Activated CD8-positive, alpha-beta memory T cell treated with anti-CD3 and anti-CD28 coated beads for 1 hour (primary cell): Measurements from ENCODE around the gene ATXN7L3.

Source experiments
- DNase-seq, 2 donors: peaks; one replicate each; pipeline ENCODE4 v3.0.0-alpha.2; 2020; ENCODE audit warnings: low read depth in 1 of 2; ENCODE audit errors: extremely low read depth in 1 of 2

Gene ATXN7L3

DNA sequence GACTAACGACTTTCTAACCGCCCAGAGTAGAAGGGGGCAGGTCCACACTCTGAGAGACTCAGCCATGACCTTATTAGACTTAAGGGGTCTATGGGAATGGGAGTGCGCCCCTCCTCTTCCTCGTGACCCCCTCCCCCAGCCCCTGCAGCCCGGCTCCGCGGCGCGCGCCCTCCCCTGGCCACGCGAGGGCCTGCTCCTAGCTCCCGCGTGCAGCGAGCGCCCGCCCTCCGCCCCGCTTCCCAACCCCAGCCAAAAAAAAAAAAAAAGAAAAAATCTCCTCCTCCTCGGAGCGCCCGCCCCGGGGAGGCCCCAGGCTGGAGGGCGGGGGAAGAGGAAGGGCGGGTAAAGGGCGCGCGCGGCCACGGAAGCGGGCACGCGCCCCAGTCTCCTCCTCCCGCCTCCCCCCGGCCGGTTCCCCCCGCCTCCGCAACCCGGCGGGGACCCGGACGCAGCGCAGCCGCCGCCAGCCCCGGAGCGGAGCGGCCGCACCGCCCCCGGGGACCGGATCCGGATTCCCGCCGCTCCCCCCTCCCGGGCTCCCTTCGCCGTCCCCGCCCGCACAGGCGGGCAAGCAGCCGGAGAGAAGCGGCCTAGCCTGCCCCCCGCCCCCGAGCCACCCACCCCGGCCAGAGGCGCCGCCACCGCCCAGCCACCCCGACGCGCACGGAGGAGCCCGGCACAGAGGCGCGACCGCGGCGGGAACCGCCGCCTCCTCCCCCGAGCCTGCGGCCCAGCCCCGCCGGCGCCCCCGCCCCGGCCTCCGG is 18.8 kb upstream of the ATXN7L3 start:
- peak in 1 of 2 donors; percentile 79 for DNase-seq

DNA sequence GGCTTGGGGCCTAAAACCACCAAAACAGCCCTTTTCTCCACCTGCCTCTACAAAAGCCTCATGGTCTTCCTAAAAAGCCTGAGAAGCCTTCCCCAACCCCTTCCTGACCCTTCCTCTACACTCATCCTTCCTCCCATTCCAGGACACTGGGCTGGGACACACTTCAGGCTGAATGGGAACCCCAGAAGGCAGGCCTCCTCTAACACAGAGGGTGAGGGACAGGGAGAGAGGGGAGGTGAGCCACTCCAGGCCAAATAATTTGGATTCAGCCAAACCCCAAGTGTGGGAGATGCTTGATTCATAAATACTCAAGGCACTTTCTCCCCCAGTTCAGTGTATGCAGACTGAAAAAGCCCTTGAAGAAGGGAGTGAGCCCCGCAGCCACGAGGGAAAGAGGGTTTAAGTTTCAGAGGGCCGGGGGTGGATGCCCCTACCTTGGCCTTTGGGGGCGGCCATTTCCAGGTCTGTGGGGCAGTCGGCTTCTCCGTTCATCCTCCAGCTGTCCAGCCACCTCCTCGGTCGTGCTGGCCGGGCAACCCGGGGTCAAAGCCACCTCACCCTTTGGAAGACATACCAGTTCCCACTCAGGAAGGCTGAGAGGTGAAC is 18.2 kb upstream of the ATXN7L3 start:
- no peak for DNase-seq

DNA sequence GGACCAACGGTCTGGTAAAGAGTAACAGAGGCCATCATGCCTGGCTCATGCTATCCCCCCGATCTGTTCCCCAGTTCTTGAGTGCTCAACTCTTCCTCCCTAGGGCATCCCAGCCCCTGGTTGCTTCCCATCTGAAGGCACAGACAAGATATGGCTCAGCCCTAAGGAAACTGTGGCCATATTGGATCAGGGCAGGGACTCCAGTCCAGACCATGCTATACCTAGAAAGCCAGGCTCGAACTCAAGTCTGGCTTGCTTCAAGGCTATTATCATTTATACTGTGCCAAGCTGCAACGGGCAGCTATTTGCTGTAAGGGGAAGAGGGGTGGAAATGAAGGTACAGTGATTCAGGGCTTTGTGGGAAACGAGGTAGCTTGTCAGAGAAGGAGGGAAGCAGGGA is 17.0 kb upstream of the ATXN7L3 start:
- no peak for DNase-seq

DNA sequence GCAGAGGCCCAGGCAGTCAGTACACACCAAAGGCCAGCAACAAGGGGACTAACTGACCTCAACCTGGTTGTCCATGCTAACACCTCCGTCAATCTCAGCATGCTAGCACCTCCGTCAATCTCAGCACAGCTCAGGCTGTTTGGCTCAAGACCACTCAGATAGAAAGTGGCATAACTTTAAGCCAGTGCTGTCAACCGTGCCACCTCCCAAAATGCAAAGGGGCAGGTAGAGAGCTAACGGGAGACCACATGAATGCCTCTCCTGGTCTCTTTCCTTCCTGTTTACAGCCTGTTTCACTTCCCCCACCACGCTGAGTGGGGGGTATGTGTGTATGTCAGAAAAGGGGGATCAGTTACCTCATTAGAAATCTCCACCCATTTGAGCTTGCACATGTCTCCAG is 16.5 kb upstream of the ATXN7L3 start:
- DNase-seq: no peak

DNA sequence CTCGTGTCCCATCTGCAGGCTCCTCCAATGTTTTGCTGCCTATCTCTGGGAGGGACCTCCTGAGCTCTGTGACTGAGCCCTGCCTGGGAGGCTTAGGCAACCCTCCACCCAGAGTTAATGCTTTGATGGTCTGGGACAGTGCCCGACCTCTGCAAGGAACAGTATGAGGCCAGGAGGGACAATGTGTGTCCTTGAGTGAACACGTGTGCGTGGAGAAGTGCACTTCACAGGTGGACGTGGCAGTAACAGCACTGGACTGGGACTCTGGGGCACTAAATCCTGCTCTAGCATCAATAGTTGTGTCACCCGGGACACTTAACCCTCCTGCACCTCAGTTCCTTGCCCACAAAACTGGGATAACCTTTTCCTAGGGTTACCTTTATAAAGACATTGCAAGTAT is 15.2 kb upstream of the ATXN7L3 start:
- DNase-seq: no peak

DNA sequence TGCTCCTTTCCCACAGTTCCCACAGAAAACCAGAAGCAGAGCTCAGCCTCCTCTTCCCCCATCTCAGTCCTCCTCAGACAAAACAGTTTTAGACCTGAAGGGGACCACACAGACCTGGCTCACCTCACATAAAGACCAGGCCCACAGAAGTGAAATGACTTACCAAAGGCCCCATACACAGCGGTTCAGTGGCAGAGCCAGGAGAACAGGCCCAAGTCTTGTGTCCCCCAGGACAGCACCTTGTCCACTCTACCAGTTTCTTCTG is 14.5 kb upstream of the ATXN7L3 start:
- DNase-seq: no peak

DNA sequence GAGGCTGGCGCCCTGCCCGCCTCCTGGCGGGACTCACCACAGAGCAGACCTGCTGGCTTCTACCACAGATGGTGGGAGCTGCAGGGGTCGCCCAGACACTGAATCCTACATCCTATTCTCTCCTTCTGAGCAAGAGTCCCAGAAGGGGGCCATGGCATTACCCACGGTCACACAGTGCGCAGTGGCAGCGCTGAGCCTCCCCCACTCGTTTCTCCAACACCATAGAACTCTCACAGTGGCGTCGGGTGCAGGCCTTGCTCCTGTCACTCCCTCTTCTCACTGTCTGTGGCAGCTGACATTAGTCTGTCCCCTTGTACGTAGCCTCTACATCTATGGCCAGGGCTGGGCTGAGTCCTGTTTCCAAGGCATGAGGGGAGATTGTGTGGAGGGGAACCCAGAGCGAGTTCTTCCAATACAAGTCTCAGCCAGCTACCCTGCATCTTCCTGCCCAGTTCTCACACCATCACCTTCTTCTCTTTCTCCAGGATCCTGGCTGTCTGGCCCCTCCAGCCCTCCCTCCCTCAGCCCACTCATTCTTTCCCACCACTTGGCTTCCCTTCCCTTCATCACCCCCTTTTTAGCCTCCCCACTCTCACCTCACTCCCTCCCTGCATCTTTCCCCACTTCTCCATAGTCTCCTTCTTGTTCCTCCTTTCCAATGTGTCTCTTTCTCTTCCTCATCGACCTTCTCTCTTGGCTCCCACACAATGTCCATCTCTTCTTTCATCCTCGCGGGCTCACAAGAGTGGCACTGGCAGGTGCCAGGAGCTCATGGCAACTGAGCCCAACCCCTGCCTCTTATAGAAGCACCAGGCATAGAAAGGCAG is 13.9 kb upstream of the ATXN7L3 start:
- no peak for DNase-seq

DNA sequence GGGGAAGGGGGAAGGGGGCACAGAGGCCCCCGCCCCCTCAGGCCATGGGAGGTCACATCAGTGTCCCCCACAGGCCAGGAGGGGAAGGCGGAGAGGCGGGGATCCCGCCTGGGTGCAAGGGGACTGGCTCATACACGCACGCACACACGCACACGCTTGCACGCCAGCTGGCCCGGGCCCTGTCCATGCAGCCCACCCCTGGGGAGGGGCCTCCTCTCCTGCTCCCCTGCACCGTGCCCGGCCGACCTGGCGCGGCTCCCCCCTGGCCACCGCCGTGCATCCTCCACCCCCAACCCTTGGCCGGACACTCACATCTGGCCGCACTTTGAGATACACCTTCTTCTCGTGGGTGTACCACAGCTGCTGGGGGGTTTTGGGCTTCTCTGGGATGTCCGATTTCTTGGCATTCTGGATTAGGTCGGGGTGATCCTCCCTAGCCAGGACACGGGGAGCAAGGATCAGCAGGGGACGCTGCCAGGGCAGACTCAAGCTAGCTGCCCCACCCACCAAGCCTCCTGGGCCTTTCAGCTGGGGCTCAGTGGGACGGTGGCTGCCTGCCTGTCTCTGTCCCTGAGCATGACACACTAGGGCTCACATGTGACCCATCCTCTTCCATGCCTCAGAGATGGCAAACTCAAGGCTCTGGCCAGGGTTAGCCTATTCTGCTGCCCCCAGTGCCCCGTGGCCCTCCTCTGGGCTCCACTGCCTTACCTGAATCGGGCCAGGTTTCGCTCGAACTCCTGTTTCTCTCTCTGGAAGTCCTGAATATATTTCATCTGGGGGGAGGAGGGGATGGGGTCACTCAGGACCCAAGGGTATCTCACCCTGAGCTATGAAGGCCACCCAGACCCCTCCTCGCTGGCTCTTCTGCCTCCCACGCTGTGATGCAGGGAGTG is 13.1 kb upstream of the ATXN7L3 start:
- DNase-seq: no peak

DNA sequence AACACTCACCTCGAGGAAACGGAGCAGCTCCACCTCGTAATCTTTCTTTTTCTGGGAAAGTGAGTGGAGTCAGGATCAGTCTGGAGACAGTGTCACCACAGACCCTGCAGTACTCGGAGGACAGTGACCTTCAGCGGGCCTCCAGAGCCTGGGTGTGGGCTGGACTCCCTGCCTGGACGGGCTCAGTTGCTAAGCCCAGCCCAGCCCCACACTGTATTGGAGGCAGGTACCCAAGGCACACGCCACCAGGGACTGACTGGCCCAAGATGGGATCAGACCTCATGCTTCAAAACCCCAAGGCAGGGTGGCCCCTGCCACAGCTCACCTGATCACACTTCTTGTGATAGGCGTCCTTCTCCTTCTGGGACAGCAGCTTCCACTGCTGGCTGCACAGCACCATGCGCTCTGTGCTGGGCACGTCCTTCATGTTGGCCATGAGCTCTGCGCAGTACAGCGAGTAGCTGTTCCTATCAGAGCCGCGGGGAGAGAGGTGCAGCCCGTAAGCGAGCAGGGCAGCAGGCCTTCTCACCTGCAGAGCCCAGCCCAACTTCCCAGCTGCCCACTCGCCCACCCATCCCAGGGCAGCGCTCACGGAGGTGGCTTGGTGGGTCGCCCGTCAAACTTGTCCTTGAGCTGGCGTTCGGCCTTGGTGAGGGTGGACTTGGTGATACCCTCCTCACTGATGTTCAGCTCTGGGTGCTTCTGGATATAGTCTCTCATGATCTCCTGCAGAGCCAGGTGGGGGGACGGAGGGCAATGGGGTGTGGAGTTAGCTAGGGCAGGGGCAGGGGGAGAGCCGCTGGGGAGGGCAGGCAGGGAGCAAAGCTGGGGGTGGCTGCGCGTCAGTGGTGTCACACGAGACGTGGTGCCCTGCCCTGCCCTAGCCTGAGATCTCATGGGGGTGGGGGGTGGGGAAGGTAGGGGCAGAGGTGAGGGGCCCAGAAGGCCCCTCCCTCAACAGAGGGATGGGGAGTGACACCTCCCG is 11.9 kb upstream of the ATXN7L3 start:
- DNase-seq: no peak

DNA sequence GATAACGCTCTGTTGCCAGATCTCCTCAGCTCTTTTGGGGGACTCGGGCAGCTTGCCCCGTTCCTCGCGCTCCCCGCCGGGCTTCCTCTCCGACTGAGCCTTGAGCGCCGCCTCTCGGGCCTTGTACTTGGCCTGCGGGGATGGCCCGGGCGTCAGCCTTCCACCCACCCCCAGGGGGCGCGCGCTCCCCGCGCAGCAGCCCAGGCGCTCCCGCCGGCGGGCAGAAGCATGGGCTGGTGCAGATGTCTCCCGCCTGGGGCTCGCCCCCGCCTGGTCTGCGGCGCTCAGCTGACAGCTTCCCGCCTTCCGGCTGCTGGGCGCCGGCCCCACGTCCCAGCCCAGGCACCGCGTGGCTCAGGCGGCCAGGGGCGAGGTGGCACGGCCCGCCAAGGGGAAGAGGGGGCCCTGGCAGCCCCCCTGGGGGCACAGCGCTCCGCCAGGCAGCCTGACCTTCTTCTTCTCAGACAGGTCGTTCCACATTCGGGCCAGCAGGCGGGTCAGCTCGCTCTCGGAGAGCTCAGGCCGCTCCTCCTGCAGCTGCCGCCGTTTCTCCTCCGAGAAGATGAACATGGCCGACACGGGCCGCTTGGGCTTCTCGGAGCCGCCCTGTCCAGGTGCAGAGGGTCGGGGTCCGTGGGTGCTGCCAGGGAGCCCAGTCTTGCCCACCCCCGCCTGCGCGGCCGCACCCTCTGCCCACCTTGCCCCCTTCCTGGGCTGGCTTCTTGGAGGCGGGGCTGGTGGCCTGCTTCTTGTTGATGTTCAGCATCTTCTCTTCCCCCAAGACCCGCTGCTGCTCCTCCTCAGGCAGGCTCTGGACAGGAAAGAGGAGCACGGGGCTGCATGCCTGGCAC is 10.9 kb upstream of the ATXN7L3 start:
- peak; percentile 71 to 88 for DNase-seq

DNA sequence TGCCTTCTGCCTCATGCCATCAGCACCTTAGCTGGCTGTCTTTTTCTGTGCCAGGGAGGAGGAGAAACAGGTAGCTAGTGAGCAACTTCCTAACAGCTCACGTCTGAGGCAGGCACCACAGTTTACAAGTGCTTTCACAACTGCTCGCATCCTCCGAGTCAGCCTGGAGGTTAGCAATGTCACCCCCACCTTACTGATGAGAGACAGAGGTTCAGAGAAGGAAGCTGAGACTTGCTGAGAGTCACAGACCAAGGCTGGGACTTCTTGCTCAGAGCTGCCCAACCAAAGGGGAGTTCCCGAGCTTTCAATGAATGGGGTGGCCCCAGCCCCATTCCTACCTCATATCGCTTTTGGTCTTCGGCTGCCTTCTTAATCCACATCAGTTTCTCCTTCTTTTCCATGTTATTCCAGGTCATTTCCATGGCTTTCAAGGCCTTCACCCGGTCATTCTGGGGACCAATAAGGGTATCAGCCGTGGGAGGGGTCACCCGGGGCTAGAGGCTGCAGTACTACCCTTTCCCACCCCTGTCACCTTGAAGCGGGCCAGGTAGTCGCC is 10.2 kb upstream of the ATXN7L3 start:
- no peak for DNase-seq

DNA sequence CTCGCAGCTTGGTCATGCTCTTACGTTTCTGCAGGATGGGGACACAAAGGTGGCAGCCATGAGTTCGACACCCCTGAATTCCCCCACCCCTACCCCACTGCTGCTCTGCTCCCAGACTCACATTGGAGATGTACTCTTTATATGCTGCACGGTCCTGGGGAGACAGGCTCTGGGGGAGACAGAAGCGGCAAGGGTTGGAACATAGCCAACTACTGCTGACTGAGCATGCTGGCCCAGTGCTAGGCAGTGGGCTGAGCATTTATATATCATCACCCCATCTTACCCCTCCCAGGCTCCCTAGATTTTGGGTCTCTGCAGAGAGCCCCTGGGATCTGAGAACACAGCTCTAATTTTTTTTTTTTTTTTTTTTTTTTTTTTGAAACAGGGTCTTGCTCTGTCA is 8.1 kb upstream of the ATXN7L3 start:
- DNase-seq: no peak

DNA sequence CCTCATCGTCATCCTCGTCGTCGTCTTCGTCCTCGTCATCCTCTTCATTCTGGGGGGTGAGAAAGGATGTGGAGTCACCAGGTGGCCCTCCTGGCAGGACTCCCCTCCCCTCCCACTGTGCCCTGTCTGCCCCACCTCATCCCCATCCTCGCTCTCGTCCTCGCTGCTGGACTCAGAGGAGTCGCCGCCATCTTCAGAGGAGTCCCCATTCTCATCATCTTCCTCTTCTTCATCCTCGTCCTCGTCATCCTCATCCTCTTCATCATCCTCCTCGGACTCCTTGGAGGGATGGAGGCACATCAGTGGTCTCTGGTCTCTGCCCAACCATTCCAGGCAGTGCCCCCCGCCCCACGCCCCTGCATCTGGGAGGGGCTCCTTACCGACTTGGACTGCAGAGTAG is 7.6 kb upstream of the ATXN7L3 start:
- no peak for DNase-seq

DNA sequence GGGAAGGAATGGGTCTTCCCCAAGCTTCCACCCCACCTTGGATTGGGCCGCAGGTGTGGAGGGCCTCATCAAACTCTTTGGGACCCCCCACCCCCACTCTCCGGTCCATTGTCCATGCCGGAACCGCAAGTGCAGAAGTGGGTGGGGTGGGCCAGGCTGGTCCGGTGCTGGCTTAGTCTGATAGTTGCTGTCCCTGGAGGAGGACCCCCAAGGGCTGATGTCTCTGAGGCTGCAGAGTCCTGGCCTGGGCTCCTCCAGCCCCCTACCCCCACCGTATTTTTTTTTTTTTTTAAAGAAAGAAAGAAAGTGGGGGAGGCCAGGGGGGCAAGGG is 7.1 kb upstream of the ATXN7L3 start:
- DNase-seq: no peak

DNA sequence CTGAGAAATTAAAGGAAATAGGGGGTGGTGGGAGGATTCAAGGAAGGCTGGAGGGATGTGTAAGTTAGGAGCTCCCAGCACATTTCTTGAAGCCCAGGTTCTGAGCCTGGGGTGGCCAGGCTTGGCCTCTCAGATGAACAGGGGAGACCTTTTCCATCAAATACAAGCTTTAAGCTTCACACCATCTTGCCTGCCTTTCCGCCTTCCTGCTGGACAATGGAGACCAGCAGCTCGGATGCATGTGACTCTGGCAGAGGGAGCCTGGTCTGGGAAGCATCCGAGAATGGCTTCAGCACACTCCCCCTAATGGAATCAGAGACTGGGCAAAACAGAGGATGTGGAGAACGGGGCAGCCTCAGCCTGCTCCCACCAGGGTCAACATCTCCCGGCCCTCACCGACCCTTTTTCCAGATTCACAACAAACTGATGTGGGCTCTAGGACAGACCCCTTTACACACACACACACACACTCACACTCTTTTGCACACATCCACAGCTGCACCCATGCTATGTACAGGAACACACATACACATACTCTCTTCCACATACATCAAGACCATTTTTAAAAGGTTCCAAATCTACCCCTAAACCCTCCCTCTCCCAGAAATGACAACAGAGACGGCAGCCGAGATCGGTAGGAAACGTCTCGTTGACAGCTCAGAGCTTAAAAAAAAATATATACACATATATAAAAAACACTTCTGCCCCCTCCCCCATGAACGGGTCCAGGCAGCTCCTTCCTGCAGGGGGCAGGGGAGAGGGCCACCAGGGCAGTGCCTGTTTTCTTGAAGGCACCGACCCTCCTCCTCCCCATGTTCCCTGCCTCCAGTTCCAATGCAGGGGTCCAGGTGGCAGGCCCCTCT is 6.5 kb upstream of the ATXN7L3 start:
- no peak for DNase-seq

DNA sequence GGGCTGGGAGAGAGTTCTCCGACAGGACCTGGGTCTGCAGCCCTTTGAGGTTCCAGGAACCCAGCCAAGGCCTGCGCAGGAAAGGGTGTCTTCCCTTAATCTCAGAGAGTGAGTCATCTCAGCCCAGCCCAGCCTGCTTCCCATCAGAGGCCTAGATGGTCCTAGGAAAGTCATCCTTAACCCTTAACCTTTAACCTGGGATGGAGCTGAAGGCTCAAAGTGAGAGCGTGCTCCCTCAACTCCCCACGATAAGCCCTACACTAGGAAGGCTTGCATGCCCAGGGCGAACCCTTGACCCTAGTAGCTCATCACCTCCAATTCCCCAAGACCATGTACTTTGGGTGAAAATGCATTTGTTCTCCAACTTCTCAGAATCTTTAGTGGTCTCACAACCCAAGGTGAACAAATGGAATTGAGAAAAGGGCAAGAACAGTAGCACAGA is 4.8 kb upstream of the ATXN7L3 start:
- DNase-seq: no peak

DNA sequence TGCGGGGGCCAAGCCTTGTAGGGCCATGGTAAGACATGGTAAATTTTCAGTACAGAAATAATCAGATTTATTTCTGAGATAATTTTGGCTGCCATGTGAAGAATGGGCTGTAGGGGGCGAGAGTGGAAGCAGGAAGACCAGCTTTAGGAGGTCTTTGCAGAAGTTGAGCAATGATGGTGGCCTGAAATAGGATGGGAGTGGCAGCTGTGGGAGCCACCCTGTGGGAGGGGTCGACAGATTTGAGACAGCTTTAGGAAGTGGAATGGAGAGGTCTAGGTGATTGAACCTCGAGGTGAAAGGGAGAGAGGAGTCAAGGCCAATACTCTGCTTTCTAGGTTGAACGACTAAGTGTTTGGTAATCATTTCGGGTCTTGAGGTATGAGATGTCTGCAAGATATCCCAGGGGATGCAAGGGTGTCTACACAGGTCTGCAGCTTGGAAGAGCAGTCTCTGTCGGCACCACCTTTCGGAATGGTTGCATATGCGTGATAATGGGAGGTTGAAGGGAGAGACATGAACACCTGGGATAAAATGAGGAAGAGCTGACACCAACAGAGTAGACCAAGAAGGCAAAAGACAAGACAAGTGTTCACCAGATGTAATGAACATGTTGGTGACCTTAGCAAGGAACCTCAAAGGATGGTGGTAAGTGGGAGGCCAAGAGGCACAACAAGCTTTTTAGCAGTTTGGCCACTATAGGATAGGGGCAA is 4.2 kb upstream of the ATXN7L3 start:
- DNase-seq: no peak
